ENCODE results near the gene NELFA.

- TF ChIP-seq, protein P1, sequence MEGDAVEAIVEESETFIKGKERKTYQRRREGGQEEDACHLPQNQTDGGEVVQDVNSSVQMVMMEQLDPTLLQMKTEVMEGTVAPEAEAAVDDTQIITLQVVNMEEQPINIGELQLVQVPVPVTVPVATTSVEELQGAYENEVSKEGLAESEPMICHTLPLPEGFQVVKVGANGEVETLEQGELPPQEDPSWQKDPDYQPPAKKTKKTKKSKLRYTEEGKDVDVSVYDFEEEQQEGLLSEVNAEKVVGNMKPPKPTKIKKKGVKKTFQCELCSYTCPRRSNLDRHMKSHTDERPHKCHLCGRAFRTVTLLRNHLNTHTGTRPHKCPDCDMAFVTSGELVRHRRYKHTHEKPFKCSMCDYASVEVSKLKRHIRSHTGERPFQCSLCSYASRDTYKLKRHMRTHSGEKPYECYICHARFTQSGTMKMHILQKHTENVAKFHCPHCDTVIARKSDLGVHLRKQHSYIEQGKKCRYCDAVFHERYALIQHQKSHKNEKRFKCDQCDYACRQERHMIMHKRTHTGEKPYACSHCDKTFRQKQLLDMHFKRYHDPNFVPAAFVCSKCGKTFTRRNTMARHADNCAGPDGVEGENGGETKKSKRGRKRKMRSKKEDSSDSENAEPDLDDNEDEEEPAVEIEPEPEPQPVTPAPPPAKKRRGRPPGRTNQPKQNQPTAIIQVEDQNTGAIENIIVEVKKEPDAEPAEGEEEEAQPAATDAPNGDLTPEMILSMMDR (conservative IDR thresholded peaks at IDR 0.05; ENCODE audit: low read depth, low read length): no peak
- TF ChIP-seq EZH2 (IDR thresholded peaks at IDR 0.05; ENCODE audit: borderline replicate concordance, low read depth, low read length, poor library complexity, severe bottlenecking): no peak
Observed at GRCh38 chr4:2042204-2042946, 33.6 kb upstream of the NELFA start.
